GM23338 (cell line): ENCODE measurements around the gene N4BP2L1.

ENCODE experiments used
- EZH2 ChIP-seq: fragments of 200-600 bp; sonication (generic); IDR thresholded peaks from one replicate; pipeline ENCODE4 v1.8.0; 2017; ENCODE audit warnings: antibody characterized with exemption, mild to moderate bottlenecking, low read depth; ENCODE audit not compliant: unreplicated experiment
- EZH2phosphoT487 ChIP-seq: fragments of 200-600 bp; sonication (generic); IDR thresholded peaks from one replicate; pipeline ENCODE4 v1.8.1; 2018; ENCODE audit warnings: antibody characterized with exemption; ENCODE audit not compliant: unreplicated experiment
- NANOG ChIP-seq: IDR thresholded peaks from 2 replicates; pipeline ENCODE4 v1.6.1; 2016; ENCODE audit warnings: antibody characterized with exemption, borderline replicate concordance
- POLR2AphosphoS5 ChIP-seq: IDR thresholded peaks from 2 replicates; pipeline ENCODE4 v1.6.1; 2016; ENCODE audit warnings: antibody characterized with exemption, low read depth
- STAT1 ChIP-seq: IDR thresholded peaks from one replicate; pipeline ENCODE4 v1.6.1; 2016; ENCODE audit warnings: antibody characterized with exemption; ENCODE audit not compliant: unreplicated experiment
- ZNF114 ChIP-seq: fragments of 250-450 bp; sonication (Bioruptor Pico); IDR thresholded peaks from 2 replicates; pipeline ENCODE4 v1.5.0; 2020; ENCODE audit warnings: mild to moderate bottlenecking, moderate library complexity
- ZNF331 ChIP-seq: fragments of 250-450 bp; sonication (Bioruptor Pico); IDR thresholded peaks from 2 replicates; pipeline ENCODE4 v1.5.0; 2020; ENCODE audit warnings: low read depth, mild to moderate bottlenecking, moderate library complexity
- TF ChIP-seq, protein P1 (sequence below), 2 experiments: fragments of 200-600 bp in 1 of 2; sonication (generic) in 1 of 2; conservative IDR thresholded peaks; 2 replicates each; pipeline versions ENCODE4 v1.5.1 to v1.6.1; 2016 to 2017; ENCODE audit warnings: antibody characterized with exemption in 2 of 2, low read depth in 2 of 2, mild to moderate bottlenecking in 2 of 2, moderate library complexity in 1 of 2
- TF ChIP-seq, protein P2 (sequence below): IDR thresholded peaks from one replicate; pipeline ENCODE4 v1.6.1; 2018; ENCODE audit warnings: antibody characterized with exemption; ENCODE audit not compliant: unreplicated experiment
- TF ChIP-seq, protein P3 (sequence below): fragments of 250-450 bp; sonication (Bioruptor Pico); IDR thresholded peaks from 2 replicates; pipeline ENCODE4 v1.5.0; 2020; ENCODE audit warnings: mild to moderate bottlenecking, moderate library complexity

GRCh38 chr13:32448972-32449371 lies 21.0 kb upstream of the N4BP2L1 start:
- TF ChIP-seq, protein P1, sequence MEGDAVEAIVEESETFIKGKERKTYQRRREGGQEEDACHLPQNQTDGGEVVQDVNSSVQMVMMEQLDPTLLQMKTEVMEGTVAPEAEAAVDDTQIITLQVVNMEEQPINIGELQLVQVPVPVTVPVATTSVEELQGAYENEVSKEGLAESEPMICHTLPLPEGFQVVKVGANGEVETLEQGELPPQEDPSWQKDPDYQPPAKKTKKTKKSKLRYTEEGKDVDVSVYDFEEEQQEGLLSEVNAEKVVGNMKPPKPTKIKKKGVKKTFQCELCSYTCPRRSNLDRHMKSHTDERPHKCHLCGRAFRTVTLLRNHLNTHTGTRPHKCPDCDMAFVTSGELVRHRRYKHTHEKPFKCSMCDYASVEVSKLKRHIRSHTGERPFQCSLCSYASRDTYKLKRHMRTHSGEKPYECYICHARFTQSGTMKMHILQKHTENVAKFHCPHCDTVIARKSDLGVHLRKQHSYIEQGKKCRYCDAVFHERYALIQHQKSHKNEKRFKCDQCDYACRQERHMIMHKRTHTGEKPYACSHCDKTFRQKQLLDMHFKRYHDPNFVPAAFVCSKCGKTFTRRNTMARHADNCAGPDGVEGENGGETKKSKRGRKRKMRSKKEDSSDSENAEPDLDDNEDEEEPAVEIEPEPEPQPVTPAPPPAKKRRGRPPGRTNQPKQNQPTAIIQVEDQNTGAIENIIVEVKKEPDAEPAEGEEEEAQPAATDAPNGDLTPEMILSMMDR (conservative IDR thresholded peaks at IDR 0.05; ENCODE audit: low read depth in 2 of 2), result no peak
- TF ChIP-seq, protein P2, sequence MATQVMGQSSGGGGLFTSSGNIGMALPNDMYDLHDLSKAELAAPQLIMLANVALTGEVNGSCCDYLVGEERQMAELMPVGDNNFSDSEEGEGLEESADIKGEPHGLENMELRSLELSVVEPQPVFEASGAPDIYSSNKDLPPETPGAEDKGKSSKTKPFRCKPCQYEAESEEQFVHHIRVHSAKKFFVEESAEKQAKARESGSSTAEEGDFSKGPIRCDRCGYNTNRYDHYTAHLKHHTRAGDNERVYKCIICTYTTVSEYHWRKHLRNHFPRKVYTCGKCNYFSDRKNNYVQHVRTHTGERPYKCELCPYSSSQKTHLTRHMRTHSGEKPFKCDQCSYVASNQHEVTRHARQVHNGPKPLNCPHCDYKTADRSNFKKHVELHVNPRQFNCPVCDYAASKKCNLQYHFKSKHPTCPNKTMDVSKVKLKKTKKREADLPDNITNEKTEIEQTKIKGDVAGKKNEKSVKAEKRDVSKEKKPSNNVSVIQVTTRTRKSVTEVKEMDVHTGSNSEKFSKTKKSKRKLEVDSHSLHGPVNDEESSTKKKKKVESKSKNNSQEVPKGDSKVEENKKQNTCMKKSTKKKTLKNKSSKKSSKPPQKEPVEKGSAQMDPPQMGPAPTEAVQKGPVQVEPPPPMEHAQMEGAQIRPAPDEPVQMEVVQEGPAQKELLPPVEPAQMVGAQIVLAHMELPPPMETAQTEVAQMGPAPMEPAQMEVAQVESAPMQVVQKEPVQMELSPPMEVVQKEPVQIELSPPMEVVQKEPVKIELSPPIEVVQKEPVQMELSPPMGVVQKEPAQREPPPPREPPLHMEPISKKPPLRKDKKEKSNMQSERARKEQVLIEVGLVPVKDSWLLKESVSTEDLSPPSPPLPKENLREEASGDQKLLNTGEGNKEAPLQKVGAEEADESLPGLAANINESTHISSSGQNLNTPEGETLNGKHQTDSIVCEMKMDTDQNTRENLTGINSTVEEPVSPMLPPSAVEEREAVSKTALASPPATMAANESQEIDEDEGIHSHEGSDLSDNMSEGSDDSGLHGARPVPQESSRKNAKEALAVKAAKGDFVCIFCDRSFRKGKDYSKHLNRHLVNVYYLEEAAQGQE, result no peak
- no peak for TF ChIP-seq POLR2AphosphoS5
- TF ChIP-seq, protein P3, sequence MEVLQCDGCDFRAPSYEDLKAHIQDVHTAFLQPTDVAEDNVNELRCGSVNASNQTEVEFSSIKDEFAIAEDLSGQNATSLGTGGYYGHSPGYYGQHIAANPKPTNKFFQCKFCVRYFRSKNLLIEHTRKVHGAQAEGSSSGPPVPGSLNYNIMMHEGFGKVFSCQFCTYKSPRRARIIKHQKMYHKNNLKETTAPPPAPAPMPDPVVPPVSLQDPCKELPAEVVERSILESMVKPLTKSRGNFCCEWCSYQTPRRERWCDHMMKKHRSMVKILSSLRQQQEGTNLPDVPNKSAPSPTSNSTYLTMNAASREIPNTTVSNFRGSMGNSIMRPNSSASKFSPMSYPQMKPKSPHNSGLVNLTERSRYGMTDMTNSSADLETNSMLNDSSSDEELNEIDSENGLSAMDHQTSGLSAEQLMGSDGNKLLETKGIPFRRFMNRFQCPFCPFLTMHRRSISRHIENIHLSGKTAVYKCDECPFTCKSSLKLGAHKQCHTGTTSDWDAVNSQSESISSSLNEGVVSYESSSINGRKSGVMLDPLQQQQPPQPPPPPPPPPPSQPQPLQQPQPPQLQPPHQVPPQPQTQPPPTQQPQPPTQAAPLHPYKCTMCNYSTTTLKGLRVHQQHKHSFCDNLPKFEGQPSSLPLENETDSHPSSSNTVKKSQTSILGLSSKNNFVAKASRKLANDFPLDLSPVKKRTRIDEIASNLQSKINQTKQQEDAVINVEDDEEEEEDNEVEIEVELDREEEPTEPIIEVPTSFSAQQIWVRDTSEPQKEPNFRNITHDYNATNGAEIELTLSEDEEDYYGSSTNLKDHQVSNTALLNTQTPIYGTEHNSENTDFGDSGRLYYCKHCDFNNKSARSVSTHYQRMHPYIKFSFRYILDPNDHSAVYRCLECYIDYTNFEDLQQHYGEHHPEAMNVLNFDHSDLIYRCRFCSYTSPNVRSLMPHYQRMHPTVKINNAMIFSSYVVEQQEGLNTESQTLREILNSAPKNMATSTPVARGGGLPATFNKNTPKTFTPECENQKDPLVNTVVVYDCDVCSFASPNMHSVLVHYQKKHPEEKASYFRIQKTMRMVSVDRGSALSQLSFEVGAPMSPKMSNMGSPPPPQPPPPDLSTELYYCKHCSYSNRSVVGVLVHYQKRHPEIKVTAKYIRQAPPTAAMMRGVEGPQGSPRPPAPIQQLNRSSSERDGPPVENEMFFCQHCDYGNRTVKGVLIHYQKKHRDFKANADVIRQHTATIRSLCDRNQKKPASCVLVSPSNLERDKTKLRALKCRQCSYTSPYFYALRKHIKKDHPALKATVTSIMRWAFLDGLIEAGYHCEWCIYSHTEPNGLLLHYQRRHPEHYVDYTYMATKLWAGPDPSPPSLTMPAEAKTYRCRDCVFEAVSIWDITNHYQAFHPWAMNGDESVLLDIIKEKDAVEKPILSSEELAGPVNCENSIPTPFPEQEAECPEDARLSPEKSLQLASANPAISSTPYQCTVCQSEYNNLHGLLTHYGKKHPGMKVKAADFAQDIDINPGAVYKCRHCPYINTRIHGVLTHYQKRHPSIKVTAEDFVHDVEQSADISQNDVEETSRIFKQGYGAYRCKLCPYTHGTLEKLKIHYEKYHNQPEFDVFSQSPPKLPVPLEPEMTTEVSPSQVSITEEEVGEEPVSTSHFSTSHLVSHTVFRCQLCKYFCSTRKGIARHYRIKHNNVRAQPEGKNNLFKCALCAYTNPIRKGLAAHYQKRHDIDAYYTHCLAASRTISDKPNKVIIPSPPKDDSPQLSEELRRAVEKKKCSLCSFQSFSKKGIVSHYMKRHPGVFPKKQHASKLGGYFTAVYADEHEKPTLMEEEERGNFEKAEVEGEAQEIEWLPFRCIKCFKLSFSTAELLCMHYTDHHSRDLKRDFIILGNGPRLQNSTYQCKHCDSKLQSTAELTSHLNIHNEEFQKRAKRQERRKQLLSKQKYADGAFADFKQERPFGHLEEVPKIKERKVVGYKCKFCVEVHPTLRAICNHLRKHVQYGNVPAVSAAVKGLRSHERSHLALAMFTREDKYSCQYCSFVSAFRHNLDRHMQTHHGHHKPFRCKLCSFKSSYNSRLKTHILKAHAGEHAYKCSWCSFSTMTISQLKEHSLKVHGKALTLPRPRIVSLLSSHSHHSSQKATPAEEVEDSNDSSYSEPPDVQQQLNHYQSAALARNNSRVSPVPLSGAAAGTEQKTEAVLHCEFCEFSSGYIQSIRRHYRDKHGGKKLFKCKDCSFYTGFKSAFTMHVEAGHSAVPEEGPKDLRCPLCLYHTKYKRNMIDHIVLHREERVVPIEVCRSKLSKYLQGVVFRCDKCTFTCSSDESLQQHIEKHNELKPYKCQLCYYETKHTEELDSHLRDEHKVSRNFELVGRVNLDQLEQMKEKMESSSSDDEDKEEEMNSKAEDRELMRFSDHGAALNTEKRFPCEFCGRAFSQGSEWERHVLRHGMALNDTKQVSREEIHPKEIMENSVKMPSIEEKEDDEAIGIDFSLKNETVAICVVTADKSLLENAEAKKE (CRISPR knock-in tag), result no peak
- TF ChIP-seq EZH2, result no peak
- no peak for TF ChIP-seq EZH2phosphoT487
- no peak for TF ChIP-seq NANOG
- no peak for TF ChIP-seq ZNF331
- no peak for TF ChIP-seq ZNF114 (CRISPR knock-in tag)
- no peak for TF ChIP-seq STAT1
